ENCODE results near the gene CPB2.

CPB2 gene

DNA sequence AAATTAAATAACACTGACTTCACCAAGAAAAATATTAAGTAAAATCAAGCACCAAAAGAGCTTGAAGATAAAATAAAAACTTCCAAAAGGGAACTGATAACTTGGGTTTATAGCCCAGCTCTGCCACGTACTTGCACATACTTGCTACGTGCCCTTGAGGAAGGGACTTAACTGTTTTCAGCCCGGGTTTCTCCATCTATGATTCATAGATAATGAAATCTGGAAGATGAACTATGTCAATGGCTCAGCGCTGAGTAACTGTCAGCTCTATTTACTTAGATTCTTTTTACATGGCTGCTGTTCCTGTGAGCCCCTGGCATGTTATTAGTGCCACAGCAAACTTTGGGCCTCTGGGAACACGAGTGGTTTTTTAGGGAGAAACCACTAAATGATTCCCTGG is 42.6 kb downstream of the CPB2 start:
- TF ChIP-seq, protein P1, sequence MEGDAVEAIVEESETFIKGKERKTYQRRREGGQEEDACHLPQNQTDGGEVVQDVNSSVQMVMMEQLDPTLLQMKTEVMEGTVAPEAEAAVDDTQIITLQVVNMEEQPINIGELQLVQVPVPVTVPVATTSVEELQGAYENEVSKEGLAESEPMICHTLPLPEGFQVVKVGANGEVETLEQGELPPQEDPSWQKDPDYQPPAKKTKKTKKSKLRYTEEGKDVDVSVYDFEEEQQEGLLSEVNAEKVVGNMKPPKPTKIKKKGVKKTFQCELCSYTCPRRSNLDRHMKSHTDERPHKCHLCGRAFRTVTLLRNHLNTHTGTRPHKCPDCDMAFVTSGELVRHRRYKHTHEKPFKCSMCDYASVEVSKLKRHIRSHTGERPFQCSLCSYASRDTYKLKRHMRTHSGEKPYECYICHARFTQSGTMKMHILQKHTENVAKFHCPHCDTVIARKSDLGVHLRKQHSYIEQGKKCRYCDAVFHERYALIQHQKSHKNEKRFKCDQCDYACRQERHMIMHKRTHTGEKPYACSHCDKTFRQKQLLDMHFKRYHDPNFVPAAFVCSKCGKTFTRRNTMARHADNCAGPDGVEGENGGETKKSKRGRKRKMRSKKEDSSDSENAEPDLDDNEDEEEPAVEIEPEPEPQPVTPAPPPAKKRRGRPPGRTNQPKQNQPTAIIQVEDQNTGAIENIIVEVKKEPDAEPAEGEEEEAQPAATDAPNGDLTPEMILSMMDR (IDR thresholded peaks at IDR 0.05; ENCODE audit: extremely low read depth, insufficient read depth, missing control alignments): no peak
- DNase-seq (ENCODE audit: low spot score): no peak
- in situ Hi-C loops (cut with MboI; ENCODE audit: low pct_unique_long_range_greater_than_20kb, low sequenced_read_pairs, unreplicated experiment): no loop called here

DNA sequence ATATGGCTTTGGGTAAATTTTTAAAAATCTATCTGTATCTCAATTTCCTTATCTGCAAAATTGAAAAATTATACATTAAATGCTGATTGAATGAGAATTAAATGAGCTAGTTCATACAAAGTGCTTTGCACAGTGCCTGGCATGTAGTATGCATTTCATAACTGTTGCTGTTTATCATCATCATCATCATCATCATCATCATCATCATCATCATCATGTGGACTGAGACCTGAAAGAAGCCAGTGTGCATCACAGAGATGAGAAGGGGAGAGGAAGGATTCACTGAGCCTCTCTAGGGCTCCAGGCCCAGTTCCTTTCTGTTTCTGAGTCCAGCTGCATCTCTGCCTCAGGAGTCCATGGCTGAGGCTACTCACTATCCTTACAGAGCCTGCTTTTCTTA is 45.4 kb downstream of the CPB2 start:
- no peak for DNase-seq (ENCODE audit: low spot score)
- in situ Hi-C loops (cut with MboI; ENCODE audit: low pct_unique_long_range_greater_than_20kb, low sequenced_read_pairs, unreplicated experiment): no loop called here
- TF ChIP-seq, protein P1 (IDR thresholded peaks at IDR 0.05; ENCODE audit: extremely low read depth, insufficient read depth, missing control alignments): no peak

DNA sequence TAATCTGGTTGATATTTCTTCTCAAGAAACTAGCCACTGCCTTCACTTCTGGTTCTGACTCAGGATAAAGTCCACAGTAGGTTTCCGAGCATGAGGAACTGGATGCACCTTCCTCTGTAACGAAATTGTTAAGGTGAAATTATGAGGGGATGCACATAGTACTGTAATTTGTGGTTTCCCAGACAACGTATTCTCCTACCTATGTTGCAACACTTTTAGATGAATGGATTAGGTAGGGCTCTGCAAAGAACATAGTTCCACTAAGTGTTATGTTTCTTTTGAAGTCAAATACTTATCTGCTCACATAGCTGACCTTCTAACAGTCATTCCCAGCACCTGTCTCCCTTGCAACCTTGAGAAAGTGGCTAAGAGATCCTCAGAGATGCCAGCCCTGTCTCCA is 46.6 kb downstream of the CPB2 start:
- in situ Hi-C loops (cut with MboI; ENCODE audit: low pct_unique_long_range_greater_than_20kb, low sequenced_read_pairs, unreplicated experiment): no loop called here
- no peak for DNase-seq (ENCODE audit: low spot score)
- TF ChIP-seq, protein P1 (IDR thresholded peaks at IDR 0.05; ENCODE audit: extremely low read depth, insufficient read depth, missing control alignments): no peak

DNA sequence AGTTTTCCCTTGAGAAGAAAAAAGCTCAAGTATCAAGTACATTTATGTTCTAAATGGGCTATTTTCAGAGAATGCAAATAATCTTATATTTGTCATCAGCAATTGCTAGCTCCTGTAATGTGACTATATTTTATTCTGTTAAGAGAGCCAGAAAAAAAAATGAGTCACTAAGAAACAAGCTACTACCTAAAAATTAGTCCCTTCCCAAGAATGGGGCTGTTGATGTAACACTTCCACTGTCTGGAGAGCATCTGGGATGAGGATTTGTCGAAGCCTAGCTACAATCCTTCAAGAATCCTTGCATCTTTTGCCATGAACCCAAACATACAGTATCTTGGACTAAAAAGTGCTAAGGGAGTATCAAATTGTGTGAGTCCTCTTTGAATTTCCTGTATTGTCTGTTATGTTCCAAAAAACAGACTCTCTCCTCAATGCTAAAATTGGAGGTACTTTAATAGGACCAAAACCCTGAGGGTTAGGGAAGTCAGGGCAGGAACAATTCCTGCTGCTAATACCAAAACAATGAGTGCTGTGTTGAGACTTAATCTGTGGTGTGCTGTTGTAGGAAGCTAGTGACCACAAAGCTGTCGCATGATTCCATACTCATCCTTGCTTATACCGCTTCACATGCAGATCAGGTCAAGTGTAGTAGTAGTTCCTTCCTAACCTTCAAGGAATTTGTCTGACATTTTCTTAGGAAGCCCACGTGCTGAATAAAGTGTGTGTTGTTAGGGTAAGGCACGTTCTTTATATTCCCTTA is 47.4 kb downstream of the CPB2 start:
- in situ Hi-C loops (cut with MboI; ENCODE audit: low pct_unique_long_range_greater_than_20kb, low sequenced_read_pairs, unreplicated experiment): no loop called here
- TF ChIP-seq, protein P1 (IDR thresholded peaks at IDR 0.05; ENCODE audit: extremely low read depth, insufficient read depth, missing control alignments): no peak
- no peak for DNase-seq (ENCODE audit: low spot score)

DNA sequence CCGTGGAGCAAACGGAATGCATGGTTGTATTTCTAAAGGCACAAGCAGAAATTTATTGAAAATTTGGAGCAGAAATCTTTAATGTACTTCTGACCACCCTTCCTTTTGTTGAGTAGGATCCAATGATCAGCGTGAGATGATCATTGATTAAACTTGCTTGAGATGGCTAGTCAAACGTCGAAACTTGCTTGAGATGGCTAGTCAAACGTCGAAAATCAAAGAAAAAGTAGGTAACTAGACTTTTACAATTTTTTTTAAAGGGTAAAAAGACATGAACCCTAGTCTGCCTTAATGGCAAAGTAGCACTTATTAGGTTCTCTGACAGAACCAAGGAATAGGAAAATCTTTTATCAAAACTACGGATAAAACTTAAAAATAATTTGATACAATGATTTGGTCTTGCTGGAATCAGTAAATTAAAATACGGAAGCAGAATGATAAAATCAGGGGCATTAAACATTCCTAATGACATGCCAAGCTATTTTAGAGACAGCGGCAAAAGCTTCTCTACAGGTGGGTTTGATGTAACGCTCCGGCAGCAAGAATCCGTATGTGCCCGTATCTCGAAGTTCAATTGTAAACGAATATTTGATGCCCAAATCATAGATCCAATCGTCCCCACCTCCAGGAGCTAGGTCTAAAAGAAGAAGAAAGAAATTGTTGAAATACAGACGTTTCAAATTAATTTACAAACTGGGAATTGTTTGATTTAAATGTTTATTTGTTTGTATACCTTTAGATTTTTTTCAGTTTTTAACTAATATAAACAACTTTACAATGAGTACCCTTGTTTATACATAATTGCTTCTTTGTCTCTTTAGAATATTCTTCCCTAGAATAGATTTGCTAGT is 51.4 kb downstream of the CPB2 start:
- TF ChIP-seq, protein P1 (IDR thresholded peaks at IDR 0.05; ENCODE audit: extremely low read depth, insufficient read depth, missing control alignments): no peak
- in situ Hi-C loops (cut with MboI; ENCODE audit: low pct_unique_long_range_greater_than_20kb, low sequenced_read_pairs, unreplicated experiment): no loop called here
- no peak for DNase-seq (ENCODE audit: low spot score)

DNA sequence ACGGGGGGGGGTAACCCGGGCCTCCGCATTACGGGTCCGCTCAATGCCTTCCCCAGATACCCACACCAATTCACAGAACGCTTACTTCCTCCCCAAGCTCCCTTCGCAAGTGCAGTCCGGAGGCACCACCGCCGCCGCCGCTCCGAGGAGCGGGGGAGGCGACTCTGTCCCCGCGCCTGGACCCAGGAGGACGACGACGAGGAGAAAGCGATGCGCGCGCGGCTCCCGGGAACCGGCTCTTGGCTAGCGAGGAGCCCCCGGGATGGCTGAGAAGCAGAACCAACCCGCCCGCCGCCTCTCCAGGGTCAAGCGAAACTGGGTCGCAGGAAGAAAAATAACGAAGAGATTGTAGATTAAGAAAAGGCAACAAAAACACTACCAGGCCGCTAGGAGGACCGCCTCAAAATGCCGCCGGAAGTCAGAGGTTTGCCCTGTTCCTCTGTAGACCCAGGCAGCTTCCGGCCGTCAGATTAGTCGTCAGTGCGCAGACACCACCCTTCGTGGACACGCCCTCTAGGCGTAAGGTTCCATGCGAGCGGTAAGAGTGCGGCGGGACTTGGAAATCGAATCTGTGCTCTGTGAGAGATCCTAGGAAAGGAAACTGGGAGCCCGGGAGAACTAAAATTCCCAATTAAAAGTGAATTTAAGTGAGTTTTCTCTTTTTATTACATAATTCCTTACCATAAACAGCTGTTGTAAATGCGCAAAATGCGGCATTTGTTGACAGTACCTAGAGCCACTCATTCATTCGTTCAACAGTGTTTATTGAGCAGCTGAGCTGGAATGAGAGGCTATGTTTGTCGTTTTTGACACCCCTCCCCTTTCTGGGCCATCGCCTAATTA is 52.3 kb downstream of the CPB2 start, which contains the start of gene ZC3H13:
ZC3H13 (minus strand) TSS at position 428 of the 843 bp plus-strand sequence. CDS start 7,239 bp downstream, outside the sequence.
- TF ChIP-seq, protein P1 (IDR thresholded peaks at IDR 0.05; ENCODE audit: extremely low read depth, insufficient read depth, missing control alignments): peak; percentile 13
- in situ Hi-C loops (cut with MboI; ENCODE audit: low pct_unique_long_range_greater_than_20kb, low sequenced_read_pairs, unreplicated experiment): no loop called here
- DNase-seq (ENCODE audit: low spot score): peak; percentile 90
